CD4-positive, alpha-beta T cell treated with Interleukin-21 for 1 hour (primary cell): ENCODE data around the gene NMRAL1.

Experiments
- DNase-seq: peaks from one replicate; pipeline ENCODE4 v3.0.0-alpha.2; 2020

NMRAL1 gene

GRCh38 chr16:4474192-4474961 lies at the start of gene NMRAL1:
NMRAL1 (minus strand) TSS chr16:4474625; CDS start chr16:4474132, 493 bp downstream.
- peak; percentile 92 for DNase-seq

GRCh38 chr16:4523686-4524085 lies 49.3 kb upstream of the NMRAL1 start:
- DNase-seq, result no peak

GRCh38 chr16:4522051-4522581 lies 47.7 kb upstream of the NMRAL1 start:
- DNase-seq, result no peak

GRCh38 chr16:4520913-4521312 lies 46.5 kb upstream of the NMRAL1 start:
- DNase-seq, result no peak

GRCh38 chr16:4519274-4520058 lies 45.0 kb upstream of the NMRAL1 start:
- DNase-seq, result no peak

- DNase-seq, result no peak
Measured at GRCh38 chr16:4517812-4518680, 43.6 kb upstream of the NMRAL1 start.

- peak; percentile 35 for DNase-seq
Measured at GRCh38 chr16:4515611-4516233, 41.3 kb upstream of the NMRAL1 start.

- DNase-seq, result no peak
Measured at GRCh38 chr16:4514606-4515005, 40.2 kb upstream of the NMRAL1 start.

GRCh38 chr16:4513881-4514280 lies 39.5 kb upstream of the NMRAL1 start:
- DNase-seq, result no peak

GRCh38 chr16:4513086-4513860 lies 38.8 kb upstream of the NMRAL1 start:
- DNase-seq, result no peak

- DNase-seq, result no peak
Measured at GRCh38 chr16:4512473-4512872, 38.0 kb upstream of the NMRAL1 start.

- no peak for DNase-seq
Measured at GRCh38 chr16:4511441-4512082, 37.1 kb upstream of the NMRAL1 start.

GRCh38 chr16:4510747-4511426 lies 36.5 kb upstream of the NMRAL1 start:
- no peak for DNase-seq

- no peak for DNase-seq
Measured at GRCh38 chr16:4510131-4510530, 35.7 kb upstream of the NMRAL1 start.

GRCh38 chr16:4509420-4509819 lies 35.0 kb upstream of the NMRAL1 start:
- DNase-seq, result no peak

- DNase-seq, result no peak
Measured at GRCh38 chr16:4508806-4509205, 34.4 kb upstream of the NMRAL1 start.

- no peak for DNase-seq
Measured at GRCh38 chr16:4507588-4508345, 33.3 kb upstream of the NMRAL1 start.

GRCh38 chr16:4506450-4506849 lies 32.0 kb upstream of the NMRAL1 start:
- DNase-seq, result peak; percentile 83

GRCh38 chr16:4505356-4506147 lies 31.1 kb upstream of the NMRAL1 start:
- peak; percentile 90 for DNase-seq
